GM21825 (cell line): Measurements from ENCODE around the gene RANBP6.
A peak's percentile ranks its signal among the peaks of the same experiment; 100 is the strongest.
"Not testable (repeated sequence)": the region's sequence is repeated elsewhere in the genome, so short reads cannot be mapped to it uniquely, and the experiment has no call there.

ENCODE experiments used
- ATAC-seq: cut with Tn5 transposase; IDR thresholded peaks from one replicate; pipeline ENCODE4 v1.9.1; 2021; ENCODE audit warnings: mild to moderate bottlenecking, moderate library complexity; ENCODE audit not compliant: unreplicated experiment

RANBP6 gene

GRCh38 chr9:6015278-6016157 lies at the start of gene RANBP6:
TSS of gene RANBP6 (minus strand) at chr9:6015624. CDS start at chr9:6015607, 17 bp downstream.
- peak; percentile 96 for ATAC-seq

DNA sequence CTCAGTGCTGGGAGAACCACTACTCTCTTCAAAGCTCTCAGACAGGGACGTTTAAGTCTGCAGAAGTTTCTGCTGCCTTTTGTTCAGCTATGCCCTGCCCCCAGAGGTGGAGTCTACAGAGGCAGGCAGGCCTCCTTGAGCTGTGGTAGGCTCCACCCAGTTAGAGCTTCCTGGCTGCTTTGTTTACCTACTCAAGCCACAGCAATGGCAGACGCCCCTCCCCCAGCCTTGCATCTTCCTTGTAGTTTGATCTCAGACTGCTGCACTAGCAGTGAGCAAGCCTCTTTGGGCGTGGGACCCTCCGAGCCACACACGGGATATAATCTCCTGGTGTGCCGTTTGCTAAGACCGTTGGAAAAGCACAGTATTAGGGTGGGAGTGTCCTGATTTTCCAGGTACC lies 47.7 kb upstream of the RANBP6 start:
- ATAC-seq: not testable (repeated sequence)

DNA sequence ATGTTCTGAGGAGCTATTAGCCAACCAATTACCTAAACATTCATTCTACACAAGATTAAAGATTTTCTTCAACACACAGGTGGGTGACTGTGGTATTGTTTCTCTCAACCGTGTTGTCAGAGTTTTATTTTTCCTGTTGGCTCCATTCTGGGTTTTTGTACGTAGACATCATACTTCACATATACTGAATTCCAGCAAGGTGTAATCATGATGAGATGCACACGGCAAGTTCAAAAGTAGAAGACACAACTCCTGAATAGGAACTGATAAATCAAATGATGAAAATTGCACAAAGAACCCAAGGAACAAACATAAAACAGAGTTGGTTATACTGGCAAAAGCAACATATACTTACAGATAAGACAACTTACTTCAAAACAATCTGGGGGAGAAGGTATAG lies 40.2 kb upstream of the RANBP6 start:
- no peak for ATAC-seq

- ATAC-seq: peak; percentile 56
These were observed 39.8 kb upstream of the RANBP6 start for GRCh38 chr9:6055216-6055615.

DNA sequence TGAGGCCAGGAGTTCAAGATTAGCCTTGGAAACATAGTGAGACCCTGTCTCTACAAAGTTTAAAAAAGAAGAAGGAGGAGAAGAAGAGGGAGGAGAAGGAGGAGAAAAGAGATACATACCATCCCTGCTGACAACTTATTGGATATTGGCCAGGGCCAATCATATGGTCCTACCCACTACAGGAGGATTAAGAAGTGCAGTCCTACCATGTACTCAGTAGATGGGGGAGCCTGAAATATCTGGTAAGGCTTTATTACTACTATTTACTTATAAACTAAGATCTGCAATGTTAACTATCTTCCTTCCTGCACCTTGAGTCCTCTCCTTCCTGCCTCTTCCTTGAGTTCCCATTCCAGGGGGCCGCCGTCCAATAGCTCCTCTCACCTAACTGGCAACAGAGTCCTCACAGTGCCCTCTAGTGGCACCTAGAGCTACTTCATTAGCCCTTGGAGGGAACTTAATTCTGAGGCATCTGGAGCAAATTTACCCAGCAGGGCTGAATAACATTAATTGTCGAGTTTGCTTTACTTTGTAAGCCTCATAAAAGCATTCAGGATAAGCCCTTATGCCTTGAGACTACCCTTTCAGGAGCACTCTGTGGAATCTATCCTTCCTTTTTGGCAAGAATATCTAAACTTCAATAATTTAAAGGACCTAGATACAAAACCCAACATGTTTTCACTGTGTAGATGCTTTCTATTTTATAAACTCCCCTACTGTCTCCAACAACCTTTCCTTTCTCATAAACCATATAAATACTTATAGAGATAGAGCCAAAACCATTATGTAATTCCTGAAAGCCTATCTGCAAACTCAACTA lies 39.1 kb upstream of the RANBP6 start:
- peak; percentile 47 for ATAC-seq

- no peak for ATAC-seq
These were observed 37.0 kb upstream of the RANBP6 start for GRCh38 chr9:6052293-6052919.

DNA sequence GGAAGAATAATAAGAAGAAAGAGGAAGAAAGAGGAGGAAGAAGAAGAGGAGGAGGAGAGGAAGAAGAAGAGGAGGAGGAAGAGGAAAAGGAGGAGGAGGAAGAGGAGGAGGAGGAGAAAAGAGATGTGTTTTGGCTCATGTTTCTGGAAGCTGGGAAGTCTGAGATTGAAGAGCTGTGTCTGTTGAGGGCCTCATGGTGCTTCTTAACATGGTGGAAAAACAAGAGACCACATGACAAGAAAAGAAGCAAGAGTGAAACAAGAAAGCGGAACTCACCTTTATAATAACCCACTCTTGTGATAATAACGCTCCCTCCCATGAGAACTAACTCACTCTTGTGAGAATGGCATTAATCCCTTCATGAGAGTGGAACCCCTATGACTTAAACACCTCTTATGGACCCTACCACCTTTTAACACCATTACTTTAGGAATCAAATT lies 36.1 kb upstream of the RANBP6 start:
- peak; percentile 51 for ATAC-seq

GRCh38 chr9:6049798-6050197 lies 34.4 kb upstream of the RANBP6 start:
- no peak for ATAC-seq

DNA sequence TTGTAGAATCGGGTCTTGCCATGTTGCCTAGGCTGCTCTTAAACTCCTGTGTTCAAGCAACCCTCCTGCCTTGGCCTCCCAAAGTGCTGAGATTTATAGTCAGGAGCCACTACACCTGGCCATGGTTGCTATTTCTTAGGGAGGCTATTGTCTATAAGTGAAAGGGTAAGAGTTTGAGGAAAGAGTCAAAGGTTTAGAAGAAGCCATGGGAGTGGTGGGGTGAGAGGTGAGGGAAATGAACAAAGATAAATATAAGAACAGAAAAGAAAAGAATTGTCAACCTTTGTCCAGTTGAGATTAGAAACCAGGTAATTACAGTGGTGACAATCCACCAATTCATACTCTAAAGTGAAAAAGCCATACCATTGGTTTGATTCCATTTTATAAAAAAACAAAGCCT lies 32.6 kb upstream of the RANBP6 start:
- ATAC-seq: no peak

DNA sequence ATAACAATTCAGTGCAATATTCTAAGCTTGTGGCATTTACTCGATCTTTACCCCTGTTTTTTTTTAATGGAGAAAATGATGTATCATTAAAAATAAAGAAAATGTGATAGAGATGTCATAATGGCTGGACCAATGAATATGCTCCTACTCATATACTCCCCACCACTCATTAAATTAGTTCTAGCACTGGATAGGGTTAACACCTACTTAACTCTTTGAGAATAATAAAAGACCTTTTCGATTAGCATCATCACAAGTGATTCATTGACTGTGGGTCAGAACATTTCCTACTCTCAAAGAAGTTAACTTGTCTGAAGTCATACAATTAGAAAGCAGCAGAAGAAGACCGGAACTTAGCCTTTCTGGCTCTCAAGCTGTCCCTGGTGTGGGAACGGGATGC lies 31.6 kb upstream of the RANBP6 start:
- ATAC-seq: no peak

GRCh38 chr9:6045364-6045763 lies 29.9 kb upstream of the RANBP6 start:
- ATAC-seq: no peak

DNA sequence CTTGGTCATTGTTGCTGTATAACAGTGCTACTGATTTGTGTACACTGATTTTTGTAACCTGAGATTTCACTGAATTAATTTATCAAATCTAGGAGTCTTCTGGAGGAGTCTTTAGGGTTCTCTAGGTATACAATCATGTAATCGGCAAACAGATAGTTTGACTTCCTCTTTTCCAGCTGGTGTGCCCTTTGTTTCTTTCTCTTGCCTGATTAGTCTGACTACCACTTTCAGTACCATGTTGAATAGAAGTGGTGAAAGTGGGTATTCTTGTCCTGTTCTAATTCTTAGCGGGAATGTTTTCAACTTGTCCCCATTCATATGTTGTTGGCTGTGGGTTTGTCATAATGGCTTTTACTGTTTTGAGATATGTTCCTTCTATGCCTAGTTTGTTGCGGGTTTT lies 24.7 kb upstream of the RANBP6 start:
- ATAC-seq: no peak

DNA sequence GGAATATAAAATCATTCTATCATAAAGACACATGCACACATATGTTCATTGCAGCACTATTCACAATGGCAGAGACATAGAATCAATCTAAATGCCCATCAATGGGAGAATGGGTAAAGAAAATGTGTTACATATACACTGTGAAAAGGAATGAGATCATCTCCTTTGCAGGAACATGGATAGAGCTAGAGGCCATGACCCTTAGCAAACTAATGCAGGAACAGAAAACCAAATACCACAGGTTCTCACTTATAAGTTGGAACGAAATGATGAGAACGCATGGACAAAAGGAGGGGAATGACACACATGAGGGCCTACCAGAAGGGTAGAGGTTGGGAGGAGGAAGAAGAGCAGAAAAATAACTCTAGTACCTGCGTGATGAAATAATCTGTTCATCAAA lies 21.0 kb upstream of the RANBP6 start:
- no peak for ATAC-seq

DNA sequence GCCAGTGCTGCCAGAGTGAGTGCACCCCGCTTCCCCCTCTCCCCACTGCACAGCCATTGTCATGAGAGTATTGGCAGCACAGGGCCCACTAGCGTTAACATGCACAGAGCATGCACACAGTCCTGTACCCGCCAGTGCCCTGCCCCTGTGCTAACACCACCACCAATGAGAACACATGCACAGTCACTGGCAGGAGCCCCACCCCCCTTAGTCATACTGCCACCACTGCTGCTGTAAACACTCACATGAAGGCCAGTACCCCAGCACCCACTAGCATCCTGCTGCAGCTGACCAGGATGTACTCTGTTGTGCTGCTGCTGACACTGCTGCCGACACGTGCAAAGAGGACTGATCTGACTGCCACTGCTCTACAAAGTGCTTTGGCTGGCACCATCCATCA lies 19.5 kb upstream of the RANBP6 start:
- no peak for ATAC-seq

DNA sequence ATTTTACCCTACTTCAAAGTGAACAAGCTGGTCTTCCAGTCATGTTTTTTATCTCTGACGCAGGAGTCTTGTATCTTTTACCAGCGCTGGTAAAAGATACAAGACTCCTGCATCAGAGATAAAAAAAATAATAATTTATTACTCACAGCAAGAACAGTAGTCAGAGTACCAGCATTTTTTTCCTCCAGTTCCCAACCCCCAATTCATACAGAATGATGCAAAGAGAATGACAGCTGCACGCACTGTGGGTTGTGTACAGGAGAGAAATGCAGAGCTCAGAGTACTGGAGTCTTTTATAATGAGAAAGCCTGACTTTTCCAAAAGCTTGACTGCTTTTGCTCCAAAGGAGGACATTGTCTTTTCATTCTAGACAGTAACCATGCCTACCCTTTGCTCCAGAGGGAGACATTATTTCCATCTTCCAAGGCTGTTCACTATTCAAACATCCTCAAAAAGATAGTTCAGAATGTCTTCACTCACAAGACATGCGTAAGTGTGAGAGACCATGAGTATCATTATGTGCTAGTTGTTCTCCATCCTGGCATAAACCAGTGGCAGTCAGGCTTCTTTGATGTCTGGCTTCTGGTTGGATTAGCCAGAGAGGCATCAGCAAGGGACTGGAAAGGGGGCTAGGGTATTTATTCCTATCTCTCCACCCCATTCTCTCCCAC lies 14.3 kb upstream of the RANBP6 start:
- no peak for ATAC-seq

- ATAC-seq: peak; percentile 97
These were observed 8.7 kb upstream of the RANBP6 start for GRCh38 chr9:6024035-6024554.

DNA sequence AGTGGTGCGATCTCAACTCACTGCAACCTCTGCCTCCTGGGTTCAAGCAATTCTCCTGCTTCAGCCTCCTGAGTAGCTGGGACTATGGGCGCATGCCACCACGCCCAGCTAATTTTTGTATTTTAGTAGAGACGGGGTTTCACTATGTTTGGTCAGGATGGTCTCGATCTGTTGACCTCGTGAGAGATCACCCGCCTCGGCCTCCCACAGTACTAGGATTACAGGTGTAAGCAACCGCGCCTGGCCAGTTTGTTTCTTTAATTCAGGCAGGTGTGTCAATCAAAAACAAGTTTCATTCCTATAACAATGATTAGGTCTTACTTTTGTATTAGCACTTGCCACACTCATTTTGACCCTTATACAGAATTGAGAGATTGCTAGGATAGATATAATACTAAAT lies 1.6 kb upstream of the RANBP6 start:
- ATAC-seq: not testable (repeated sequence)

DNA sequence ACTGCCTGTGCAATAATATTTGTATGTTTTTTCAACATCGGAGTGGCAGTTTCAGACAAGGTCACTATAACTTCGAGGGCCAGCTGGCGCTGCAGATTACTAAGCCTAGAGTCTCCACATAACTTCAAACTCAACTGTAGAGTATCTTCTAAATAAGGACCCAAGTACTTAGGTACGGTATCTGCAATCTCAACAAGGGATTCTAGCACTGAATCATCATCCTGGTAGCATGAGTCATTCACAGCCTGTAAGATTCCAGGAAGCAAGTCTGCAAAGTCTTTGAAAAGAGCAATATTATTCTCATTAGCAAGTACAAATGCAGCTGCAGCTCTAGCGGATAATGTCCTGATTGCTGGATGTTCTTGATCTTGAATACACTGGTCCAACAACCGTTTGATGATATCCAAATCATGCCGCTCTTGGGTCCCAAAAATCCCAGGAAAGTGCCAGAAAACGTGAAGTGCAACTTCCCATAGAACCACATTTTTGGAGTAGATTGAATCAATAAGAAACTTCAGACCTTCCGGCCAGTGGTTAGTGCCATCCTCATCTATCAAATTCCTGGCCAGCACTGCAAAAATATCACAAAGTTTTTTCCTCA lies 654 bp downstream of the RANBP6 start:
- no peak for ATAC-seq

DNA sequence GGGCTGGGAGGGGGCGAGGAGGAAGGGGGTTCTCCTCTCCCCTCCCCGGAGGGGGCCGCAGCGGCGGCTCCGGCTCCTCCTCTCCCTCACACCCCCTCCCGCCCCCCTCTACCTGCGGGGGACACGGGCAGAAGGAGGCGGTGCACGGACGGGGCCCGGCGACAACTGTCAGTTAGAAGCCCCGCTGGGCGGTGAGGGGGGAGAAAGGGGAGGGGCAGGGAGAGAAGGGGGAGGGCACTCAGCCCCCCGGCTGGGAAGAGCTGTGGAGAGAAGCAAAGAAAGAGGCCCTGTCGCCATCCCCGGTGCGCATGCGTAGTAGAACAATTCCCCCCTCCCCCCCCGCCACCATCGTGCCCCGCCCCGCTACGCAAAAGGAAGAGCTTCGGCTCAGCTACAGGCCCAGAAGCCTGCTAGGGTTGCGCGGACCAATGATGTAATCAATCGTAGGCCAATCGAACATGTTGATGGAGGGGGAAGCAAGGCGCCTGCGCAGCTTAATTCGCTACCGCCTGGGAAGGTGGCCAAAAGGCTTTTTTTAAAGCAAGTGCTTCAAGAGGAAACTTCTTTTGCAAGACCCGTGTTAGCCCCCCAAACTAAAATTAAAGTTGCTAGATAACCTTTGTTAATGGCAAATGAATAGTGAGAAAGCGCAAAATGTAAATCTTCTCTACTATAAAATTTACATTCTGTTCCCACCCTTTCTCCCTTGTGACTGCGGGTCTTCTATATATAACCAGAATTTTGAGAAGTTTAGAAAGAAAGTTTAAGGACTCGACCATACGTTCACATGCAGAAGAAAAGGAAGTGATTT lies 7.0 kb downstream of the RANBP6 start:
- peak; percentile 61 for ATAC-seq
